Epidermal melanocyte (primary cell): ENCODE measurements around the gene MCMBP.
"Not testable (repeated sequence)": the region's sequence is repeated elsewhere in the genome, so short reads cannot be mapped to it uniquely, and the experiment has no call there.

ENCODE experiments used
- DNase-seq: peaks from one replicate; pipeline ENCODE4 v3.0.0; 2011; ENCODE audit warnings: low spot score; ENCODE audit not compliant: insufficient read length

Gene MCMBP

GRCh38 chr10:119872860-119873681 is 428 bp upstream of the MCMBP start:
- DNase-seq = peak; percentile 49

- no peak for DNase-seq
Observed at GRCh38 chr10:119871881-119872609, 598 bp downstream of the MCMBP start.

GRCh38 chr10:119869398-119869797 is 3.2 kb downstream of the MCMBP start:
- DNase-seq = not testable (repeated sequence)

- no peak for DNase-seq
Observed at GRCh38 chr10:119867317-119867716, 5.3 kb downstream of the MCMBP start.

GRCh38 chr10:119865699-119866240 is 6.9 kb downstream of the MCMBP start:
- no peak for DNase-seq

- DNase-seq = no peak
Observed at GRCh38 chr10:119863951-119864565, 8.6 kb downstream of the MCMBP start.

GRCh38 chr10:119862524-119862923 is 10.1 kb downstream of the MCMBP start:
- no peak for DNase-seq

GRCh38 chr10:119860866-119861607 is 11.6 kb downstream of the MCMBP start:
- no peak for DNase-seq

GRCh38 chr10:119859420-119860258 is 13.0 kb downstream of the MCMBP start:
- DNase-seq = no peak

- DNase-seq = no peak
Observed at GRCh38 chr10:119858063-119858462, 14.6 kb downstream of the MCMBP start.

- DNase-seq = no peak
Observed at GRCh38 chr10:119853574-119853973, 19.1 kb downstream of the MCMBP start.

GRCh38 chr10:119852822-119853221 is 19.8 kb downstream of the MCMBP start:
- DNase-seq = no peak

- no peak for DNase-seq
Observed at GRCh38 chr10:119852277-119852676, 20.4 kb downstream of the MCMBP start.

GRCh38 chr10:119849944-119850343 is 22.7 kb downstream of the MCMBP start:
- no peak for DNase-seq

- DNase-seq = no peak
Observed at GRCh38 chr10:119849031-119849789, 23.4 kb downstream of the MCMBP start.

- DNase-seq = no peak
Observed at GRCh38 chr10:119845656-119846055, 27.0 kb downstream of the MCMBP start.

GRCh38 chr10:119834188-119834587 is 38.5 kb downstream of the MCMBP start:
- DNase-seq = no peak

- DNase-seq = no peak
Observed at GRCh38 chr10:119832951-119833350, 39.7 kb downstream of the MCMBP start.

- peak; percentile 47 for DNase-seq
Observed at GRCh38 chr10:119831656-119832055, 41.0 kb downstream of the MCMBP start.

GRCh38 chr10:119830851-119831250 is 41.8 kb downstream of the MCMBP start:
- DNase-seq = no peak
